Left ventricle myocardium superior (tissue), 1 donor: ENCODE measurements around the gene TRNP1. TPM values are rescaled to one million over a fixed set of nuclear protein-coding genes. Genes with fewer than 3 reads are reported as not detected.
"Not testable (repeated sequence)": the region's sequence is repeated elsewhere in the genome, so short reads cannot be mapped to it uniquely, and the experiment has no call there.

Experiments
- ATAC-seq: fragments of 200-7000 bp; cut with Tn5 transposase; one replicate; pipeline ENCODE4 v1.9.1; 2020; ENCODE audit warnings: mild to moderate bottlenecking, moderate library complexity
- DNase-seq: peaks from one replicate; pipeline ENCODE4 v3.0.0-alpha.2; 2020
- intact Hi-C: fragments of 100-400 bp; cut with micrococcal nuclease; formaldehyde crosslinking; loops from one replicate; pipeline ENCODE4 v1.11.0; 2022
- long read RNA-seq: library from polyadenylated mRNA; unstranded; transcript quantifications from one replicate; pipeline ENCODE4 v2.0.0, GENCODE V29; 2021
- total RNA-seq: library from RNA; stranded (reverse); fragmentation: NEBNext Ultra II Directional; extraction: Animal tissue kit (Norgen Biotek cat#: 25700); gene quantifications from one replicate; pipeline ENCODE4 v1.2.1, GENCODE V29; 2021
- donor health status: DM: no; HTN: yes; CAD: no; lungs with severe emphysema.

Gene TRNP1
- 27.4 TPM for total RNA-seq
- long read RNA-seq, transcript TRNP1-201 (2 exons, 1,958 nt) = major isoform, 54 of 82 reads
- long read RNA-seq, transcript TRNP1-202 (2 exons, 575 nt) = minor isoform, 18 of 82 reads
- long read RNA-seq, partial matches to known transcripts = 0 of 82 reads
- long read RNA-seq, other reads (novel, unspliced or antisense) = 10 of 82 reads

GRCh38 chr1:26993237-26994019, at the start of gene TRNP1:
TRNP1 (plus strand) TSS chr1:26993692; CDS start chr1:26993787, 95 bp downstream.
- peak; percentile 75 for ATAC-seq
- peak; percentile 88 for DNase-seq
- intact Hi-C loops = no loop called here

DNA sequence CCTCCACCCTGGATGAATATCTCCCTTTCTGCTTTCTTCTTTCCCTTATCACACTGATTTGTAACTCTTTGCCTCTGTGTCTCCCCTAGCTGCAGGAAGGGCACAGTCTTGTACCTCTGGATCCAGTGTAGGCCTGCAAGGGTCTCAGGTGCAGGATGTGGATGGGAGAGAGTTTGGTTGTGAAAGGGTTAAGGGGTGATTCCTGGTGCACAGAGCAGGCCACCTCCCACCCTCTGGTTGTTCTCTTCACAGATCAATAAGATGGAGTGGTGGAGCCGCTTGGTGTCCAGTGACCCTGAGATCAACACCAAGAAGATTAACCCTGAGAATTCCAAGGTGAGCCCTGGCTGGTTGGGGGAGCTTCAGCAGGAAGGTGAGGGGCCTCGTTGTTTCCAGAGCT, 48.4 kb upstream of the TRNP1 start:
- ATAC-seq = no peak
- DNase-seq = no peak
- intact Hi-C loops = no loop called here

GRCh38 chr1:26945728-26946127, 47.8 kb upstream of the TRNP1 start:
- ATAC-seq (peak; percentile 44), DNase-seq (no peak)
- intact Hi-C loops = no loop called here

GRCh38 chr1:26946270-26946669, 47.2 kb upstream of the TRNP1 start:
- intact Hi-C loops = no loop called here
- peak; percentile 26 for ATAC-seq
- DNase-seq = no peak

DNA sequence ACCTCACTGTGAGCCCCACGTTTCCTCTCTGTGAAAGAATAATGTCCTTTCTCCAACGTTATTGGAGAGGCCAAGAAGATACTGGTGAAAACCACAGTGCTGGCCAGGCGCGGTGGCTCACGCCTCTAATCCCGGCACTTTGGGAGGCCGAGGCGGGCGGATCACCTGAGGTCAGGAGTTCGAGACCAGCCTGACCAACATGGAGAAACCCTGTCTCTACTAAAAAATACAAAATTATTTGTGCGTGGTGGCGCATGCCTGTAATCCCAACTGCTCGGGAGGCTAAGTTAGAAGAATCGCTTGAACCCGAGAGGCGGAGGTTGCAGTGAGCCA, 44.8 kb upstream of the TRNP1 start:
- ATAC-seq, intact Hi-C loops: not testable (repeated sequence)

GRCh38 chr1:26949266-26949925, 44.1 kb upstream of the TRNP1 start:
- DNase-seq = no peak

More for the DNA sequence above, 44.8 kb upstream of the TRNP1 start:
- DNase-seq = not testable (repeated sequence)

GRCh38 chr1:26949926-26950319, 43.6 kb upstream of the TRNP1 start:
- no peak for DNase-seq
- ATAC-seq = peak; percentile 3
- intact Hi-C loops = no loop called here

More at GRCh38 chr1:26949266-26949925, 44.1 kb upstream of the TRNP1 start:
- peak; percentile 76 for ATAC-seq
- intact Hi-C loops = no loop called here

- intact Hi-C loops = no loop called here
- DNase-seq (no peak), ATAC-seq (no peak)
These were observed 42.9 kb upstream of the TRNP1 start for GRCh38 chr1:26950602-26951001.

GRCh38 chr1:26951216-26951615, 42.3 kb upstream of the TRNP1 start:
- intact Hi-C loops = no loop called here
- ATAC-seq (no peak), DNase-seq (no peak)

- ATAC-seq (no peak), DNase-seq (no peak)
- intact Hi-C loops = no loop called here
These were observed 41.5 kb upstream of the TRNP1 start for GRCh38 chr1:26951821-26952497.

GRCh38 chr1:26953374-26953773, 40.1 kb upstream of the TRNP1 start:
- no peak for DNase-seq
- ATAC-seq = no peak
- intact Hi-C loops = no loop called here

DNA sequence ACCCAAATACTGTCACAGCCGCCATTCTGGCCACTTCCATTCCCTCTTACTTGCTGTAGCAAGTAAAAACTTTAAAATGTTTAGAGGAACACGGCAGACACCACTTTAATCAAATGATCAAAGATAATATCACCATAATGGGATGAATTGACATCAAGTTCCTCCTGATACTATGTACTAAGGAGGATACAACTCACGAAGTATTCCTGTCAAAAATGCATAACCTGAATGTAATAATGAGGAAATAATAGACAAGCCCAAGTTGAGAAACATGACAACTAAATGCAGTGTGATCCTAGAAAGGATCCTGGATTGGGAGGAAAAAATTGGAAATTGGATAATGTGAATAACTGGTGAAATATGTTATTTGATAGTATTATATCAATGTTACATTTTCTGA, 37.2 kb upstream of the TRNP1 start:
- no peak for ATAC-seq
- no peak for DNase-seq
- intact Hi-C loops = no loop called here

GRCh38 chr1:26957306-26957705, 36.2 kb upstream of the TRNP1 start:
- intact Hi-C loops = no loop called here
- ATAC-seq (no peak), DNase-seq (no peak)

DNA sequence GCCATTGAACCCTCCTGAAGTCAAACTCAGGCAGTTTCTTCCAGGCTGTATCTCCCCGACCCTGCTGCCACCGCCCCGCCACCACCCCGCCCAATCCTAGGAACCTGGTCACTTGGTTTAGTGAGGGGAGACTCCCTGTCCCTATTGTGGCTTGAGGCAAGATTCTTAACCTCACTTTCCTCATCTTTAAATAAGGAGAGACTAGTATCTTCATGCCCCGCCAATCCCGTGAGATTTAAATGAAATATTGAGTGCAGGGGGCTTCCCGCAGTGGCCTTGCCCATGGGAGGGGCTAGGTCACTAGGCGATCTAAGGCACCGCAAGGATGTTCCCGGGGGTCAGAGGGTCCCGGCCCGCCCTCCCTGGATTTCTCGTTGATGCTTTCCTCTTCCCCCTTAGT, 34.2 kb upstream of the TRNP1 start:
- intact Hi-C loops = no loop called here
- ATAC-seq = no peak

DNA sequence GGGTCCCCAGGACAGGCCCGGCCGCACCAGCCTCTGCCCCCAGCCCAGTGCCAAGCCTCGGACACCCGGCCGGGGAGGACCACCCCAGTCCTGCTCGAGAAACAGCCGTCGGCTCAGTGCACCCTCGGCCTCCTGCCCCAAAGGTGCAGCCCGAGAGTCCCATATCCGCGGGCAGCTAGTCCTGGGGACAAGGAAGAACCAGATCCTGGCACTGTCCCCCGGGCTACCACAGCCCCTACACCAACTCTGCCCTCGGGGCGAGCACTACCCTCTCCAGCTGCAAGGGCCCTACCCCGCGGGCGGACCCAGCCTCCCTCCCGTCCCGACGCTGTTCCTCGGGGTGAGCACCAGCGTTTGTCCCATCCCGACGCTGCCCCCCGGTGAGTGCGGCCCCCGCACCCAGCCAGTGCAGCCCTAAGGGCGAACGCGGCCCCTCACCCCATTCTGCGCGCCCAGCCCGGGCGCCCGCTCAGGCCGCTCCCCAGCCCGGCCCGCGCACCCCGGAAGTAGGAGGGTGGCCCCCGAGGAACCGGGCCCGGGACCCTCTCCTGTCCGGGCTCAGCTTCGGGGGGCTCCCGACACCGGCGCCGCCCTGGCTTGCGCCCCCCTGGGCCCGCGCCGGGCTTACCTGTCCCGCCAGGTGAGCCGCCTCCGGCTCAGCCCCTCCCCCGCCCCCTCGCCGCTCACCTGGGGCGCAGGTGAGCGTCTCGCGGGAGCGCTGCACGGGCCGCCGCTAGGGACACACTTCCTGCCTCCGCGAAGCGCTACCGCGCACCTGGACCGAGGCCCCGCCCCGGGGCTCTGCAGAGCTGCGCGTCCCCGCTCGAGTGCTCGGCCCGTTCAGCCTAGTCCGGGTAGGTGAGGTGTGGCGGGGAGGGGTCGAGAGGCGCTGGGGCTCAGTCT, 33.5 kb upstream of the TRNP1 start, which contains the start of gene KDF1:
KDF1 (minus strand) TSS at position 747 of the 903 bp plus-strand sequence. CDS start 8,088 bp downstream, outside the sequence.
- ATAC-seq (peak; percentile 58), DNase-seq (peak; percentile 40)
- intact Hi-C loops = no loop called here

More for the DNA sequence above, 34.2 kb upstream of the TRNP1 start:
- DNase-seq = no peak

DNA sequence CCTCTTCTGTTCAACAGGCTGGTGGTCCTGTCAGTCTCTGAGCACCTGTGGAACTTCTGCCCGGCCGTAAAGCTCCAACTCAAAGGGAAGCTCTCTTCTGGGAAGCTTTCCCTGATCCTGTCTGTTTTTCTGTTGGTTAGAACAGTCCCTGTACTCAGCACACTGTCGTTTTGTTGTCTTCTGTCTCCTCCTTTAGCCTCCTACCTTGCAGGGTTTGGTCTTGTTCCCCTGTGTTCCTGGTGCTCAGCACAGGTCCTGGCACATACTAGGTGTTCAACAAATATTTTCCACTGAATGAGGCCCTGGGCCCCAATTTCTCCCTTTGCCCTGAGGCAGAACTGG, 32.9 kb upstream of the TRNP1 start:
- no peak for ATAC-seq
- DNase-seq = no peak
- intact Hi-C loops = no loop called here

DNA sequence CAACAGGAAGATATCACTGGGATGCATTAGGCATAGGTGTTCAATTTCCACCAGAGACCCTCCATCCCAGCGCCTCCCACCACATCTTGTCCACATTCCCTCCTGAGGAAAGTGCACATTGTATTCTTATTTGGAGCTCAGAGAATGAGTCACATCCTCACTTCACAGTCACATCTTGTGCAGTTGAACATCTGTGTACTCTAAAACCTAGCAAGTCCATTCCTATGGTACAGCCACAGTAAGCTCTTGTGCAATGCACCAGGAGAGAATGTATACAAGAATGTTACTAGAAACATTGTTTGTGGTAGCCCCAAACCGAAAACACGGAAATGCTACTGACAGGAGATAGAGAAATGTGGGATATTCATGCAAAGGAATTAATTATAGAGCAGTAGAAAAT, 31.7 kb upstream of the TRNP1 start:
- ATAC-seq = no peak
- no peak for DNase-seq
- intact Hi-C loops = no loop called here

GRCh38 chr1:26965213-26965612, 28.3 kb upstream of the TRNP1 start:
- no peak for ATAC-seq
- no peak for DNase-seq
- intact Hi-C loops = no loop called here

DNA sequence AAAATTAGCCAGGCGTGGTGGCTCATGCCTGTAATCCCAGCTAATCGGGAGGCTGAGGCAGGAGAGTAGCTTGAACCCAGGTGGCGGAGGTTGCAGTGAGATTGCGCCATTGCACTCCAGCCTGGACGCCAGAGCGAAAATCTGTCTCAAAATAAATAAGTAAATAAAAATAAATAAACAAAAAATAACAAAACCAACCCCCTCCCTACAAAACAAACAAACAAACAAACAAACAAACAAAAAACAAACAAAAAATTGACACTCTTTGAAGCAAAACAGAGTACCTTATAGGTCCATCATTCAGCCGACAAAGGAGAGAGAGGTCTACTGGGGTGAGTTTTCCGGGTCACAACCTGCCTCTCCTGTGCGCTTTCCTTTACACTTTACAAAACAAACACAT, 27.9 kb upstream of the TRNP1 start:
- DNase-seq = no peak
- intact Hi-C loops = no loop called here
- no peak for ATAC-seq
